Measurements from ENCODE around the gene FLOT2. TPM values are rescaled to one million over a fixed set of nuclear protein-coding genes. Genes with fewer than 3 reads are reported as not detected.
"Not testable (repeated sequence)": the region's sequence is repeated elsewhere in the genome, so short reads cannot be mapped to it uniquely, and the experiment has no call there.

Gene FLOT2
- total and polyA plus RNA-seq, 3 experiments from 2014 or later = 113 to 268 (median 115) TPM

DNA sequence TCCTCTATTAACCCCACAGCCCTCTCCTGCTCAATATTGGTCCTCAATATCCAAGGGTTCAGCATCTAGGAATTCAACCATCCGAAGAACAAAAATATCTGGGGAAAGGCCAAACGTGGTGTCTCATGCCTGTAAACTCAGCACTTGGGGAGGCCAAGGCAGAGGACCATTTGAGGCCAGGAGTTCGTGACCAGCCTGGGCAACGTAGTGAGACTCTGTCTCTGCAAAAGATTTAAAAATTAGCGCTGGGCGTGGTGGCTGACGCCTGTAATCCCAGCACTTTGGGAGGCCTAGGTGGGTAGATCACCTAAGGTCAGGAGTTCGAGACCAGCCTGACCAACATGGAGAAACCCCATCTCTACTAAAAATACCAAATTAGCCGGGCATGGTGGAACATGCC, 50.8 kb downstream of the FLOT2 start:
- H3K27ac ChIP-seq (ENCODE audit: low read depth, low read length); H3K9me3 Mint-ChIP-seq; H3K36me3 Mint-ChIP-seq; H3K4me3 ChIP-seq (ENCODE audit: low read length); H3K9me3 ChIP-seq (ENCODE audit: low read length); H3K36me3 ChIP-seq (ENCODE audit: insufficient read depth, low read length); POLR2A ChIA-PET; DNase-seq; CTCF ChIA-PET; H3K27me3 ChIP-seq (ENCODE audit: insufficient read depth, low read length, poor library complexity, severe bottlenecking); H3K27me3 Mint-ChIP-seq; H3K27ac Mint-ChIP-seq; H3K4me1 ChIP-seq (ENCODE audit: insufficient read depth, low read length); H3K4me3 Mint-ChIP-seq: not testable (repeated sequence)
- peaks cover 8 to 16% (median 9%) of the 10 kb centered on the region in 3 donors for H3K4me1 Mint-ChIP-seq

DNA sequence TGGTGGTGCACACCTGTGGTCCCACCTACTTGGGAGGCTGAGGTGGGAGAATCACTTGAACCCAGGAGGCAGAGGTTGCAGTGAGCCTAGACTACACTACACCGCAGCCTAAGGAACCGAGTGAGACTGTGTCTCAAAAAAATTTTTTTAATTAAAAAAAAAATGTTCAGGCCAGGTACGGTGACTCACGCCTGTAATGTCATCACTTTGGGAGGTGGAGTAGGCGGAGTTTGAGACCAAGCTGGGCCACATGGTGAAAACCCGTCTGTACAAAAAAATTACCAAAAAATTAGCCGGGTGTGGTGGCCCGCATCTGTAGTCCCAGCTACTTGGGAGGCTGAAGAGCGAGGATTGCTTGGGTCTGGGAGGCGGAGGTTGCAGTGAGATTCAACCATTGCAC, 51.3 kb downstream of the FLOT2 start:
- H3K4me3 ChIP-seq (ENCODE audit: low read length) = no peak overlapping the region
- H3K27me3 ChIP-seq (ENCODE audit: insufficient read depth, low read length, poor library complexity, severe bottlenecking) = no peaks in the 10 kb centered on the region
- Mint-ChIP-seq H3K27ac (no peak overlapping the region), H3K27me3 (no peaks in the 10 kb centered on the region), H3K4me1 (peaks cover 11 to 19% (median 11%) of the 10 kb centered on the region in 3 donors), H3K36me3 (peaks cover 0 to 9% (median 0%) of the 10 kb centered on the region in 3 donors), H3K4me3 (no peak overlapping the region), H3K9me3 (no peaks in the 10 kb centered on the region)
- H3K4me1 ChIP-seq (ENCODE audit: insufficient read depth, low read length) = peaks cover 11% of the 10 kb centered on the region
- no peaks in the 10 kb centered on the region for H3K36me3 ChIP-seq (ENCODE audit: insufficient read depth, low read length)
- CTCF ChIA-PET = no interaction called here
- DNase-seq = no peak
- H3K9me3 ChIP-seq (ENCODE audit: low read length) = no peaks in the 10 kb centered on the region
- H3K27ac ChIP-seq (ENCODE audit: low read depth, low read length) = no peak overlapping the region
- POLR2A ChIA-PET = no interaction called here

DNA sequence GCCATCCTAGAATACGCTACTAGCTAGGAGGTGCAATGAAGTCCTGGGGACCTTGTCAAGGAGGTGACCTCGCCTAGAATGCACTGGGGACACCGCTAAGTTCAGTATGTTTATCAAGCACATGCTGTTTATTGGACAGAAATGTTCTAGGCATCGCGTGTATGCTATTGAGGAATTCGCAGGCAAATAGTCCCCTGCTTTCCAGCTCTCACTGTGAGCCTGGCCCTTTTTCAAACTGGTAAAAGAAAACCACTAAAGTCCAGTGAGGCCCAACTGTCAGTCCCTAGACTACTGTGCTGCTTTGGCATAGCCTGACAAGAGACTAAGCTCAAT, 53.8 kb downstream of the FLOT2 start:
- CTCF ChIA-PET = interaction anchor here (0.9 to 3.0 kb wide), 5 partner anchors 16 to 509 kb away, joined by 3 to 11 read pairs (median 6); partner anchors contain the start of gene TLCD1

DNA sequence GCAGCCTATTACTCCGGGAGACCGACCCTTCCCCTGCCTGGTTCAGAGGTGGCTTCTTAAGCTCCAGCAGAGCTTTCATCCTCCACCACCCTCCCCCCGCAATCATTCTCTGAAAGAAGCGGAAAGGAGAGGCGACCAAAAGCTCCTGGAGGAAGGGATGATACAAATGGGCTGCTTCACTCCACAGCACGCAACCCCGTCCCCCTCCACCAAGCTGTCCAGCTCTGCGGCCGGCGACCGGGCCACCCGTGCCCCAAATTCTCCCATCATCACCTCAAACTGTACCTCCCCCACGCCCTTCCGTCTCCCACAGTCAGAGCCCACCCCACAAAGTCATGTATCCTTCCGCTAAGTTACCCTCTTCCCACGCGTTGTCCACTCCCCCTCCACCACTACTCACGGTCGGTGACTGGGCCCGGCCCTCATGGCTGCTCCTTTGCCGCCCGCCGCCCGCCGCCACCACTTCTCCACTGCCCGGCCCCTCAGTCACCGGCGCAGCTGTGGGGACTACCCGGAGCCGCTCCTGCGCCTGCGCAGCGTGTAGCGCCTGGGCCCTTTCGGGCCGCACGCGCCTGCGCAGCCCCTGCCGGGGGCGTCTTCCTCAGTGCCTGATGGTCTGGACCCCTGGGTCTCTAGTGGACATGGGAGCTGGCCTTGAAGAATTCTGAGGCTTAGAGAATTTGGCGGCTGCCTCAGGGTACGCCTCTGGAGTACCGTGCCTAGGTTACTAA, 55.1 kb downstream of the FLOT2 start, which contains the start of gene FAM222B:
FAM222B (minus strand) TSS at position 509 of the 731 bp plus-strand sequence. CDS start 76,123 bp downstream, outside the sequence.
- Histone ChIP-seq H3K27ac (ENCODE audit: low read depth, low read length) (peak within 1 kb of the TSS; percentile 80), H3K4me3 (ENCODE audit: low read length) (peak within 1 kb of the TSS; percentile 82), H3K4me1 (ENCODE audit: insufficient read depth, low read length) (peaks cover 11% of the 10 kb centered on the region), H3K9me3 (ENCODE audit: low read length) (no peaks in the 10 kb centered on the region), H3K27me3 (ENCODE audit: insufficient read depth, low read length, poor library complexity, severe bottlenecking) (no peaks in the 10 kb centered on the region), H3K36me3 (ENCODE audit: insufficient read depth, low read length) (no peaks in the 10 kb centered on the region)
- Mint-ChIP-seq H3K4me3 (peak within 1 kb of the TSS; percentile 95 to 99 (median 98)), H3K27me3 (no peaks in the 10 kb centered on the region), H3K9me3 (no peaks in the 10 kb centered on the region), H3K4me1 (peaks cover 20 to 35% (median 31%) of the 10 kb centered on the region in 3 donors), H3K27ac (peak within 1 kb of the TSS; percentile 84 to 98 (median 98)), H3K36me3 (peaks cover 0 to 18% (median 0%) of the 10 kb centered on the region in 3 donors)
- peak; percentile 82 to 91 (median 85) for DNase-seq
- ChIA-PET POLR2A (interaction anchor here (0.7 to 1.2 kb wide), 6 partner anchors 24 to 123 kb away, joined by 3 to 9 read pairs (median 7); partner anchors contain the start of genes PHF12 and RPL23A), CTCF (interaction anchor here (0.6 to 3.0 kb wide), 12 partner anchors 10 to 508 kb away, joined by 3 to 11 read pairs (median 4); partner anchors contain the start of genes DHRS13, FLOT2, PHF12 and TLCD1)

More for the DNA sequence above, 53.8 kb downstream of the FLOT2 start:
- no peaks in the 10 kb centered on the region for H3K27me3 ChIP-seq (ENCODE audit: insufficient read depth, low read length, poor library complexity, severe bottlenecking)
- peaks cover 20 to 35% (median 29%) of the 10 kb centered on the region in 3 donors for H3K4me1 Mint-ChIP-seq
- no peak overlapping the region for H3K4me3 ChIP-seq (ENCODE audit: low read length)
- no peaks in the 10 kb centered on the region for H3K27me3 Mint-ChIP-seq
- H3K4me3 Mint-ChIP-seq = peak overlapping the region; percentile 37 to 99 (median 60)
- POLR2A ChIA-PET = no interaction called here
- peak overlapping the region in 4 of 8 donors; percentile 45 to 98 (median 80) for H3K27ac Mint-ChIP-seq
- no peaks in the 10 kb centered on the region for H3K9me3 ChIP-seq (ENCODE audit: low read length)
- H3K36me3 ChIP-seq (ENCODE audit: insufficient read depth, low read length) = no peaks in the 10 kb centered on the region
- H3K27ac ChIP-seq (ENCODE audit: low read depth, low read length) = no peak overlapping the region
- peaks cover 0 to 18% (median 0%) of the 10 kb centered on the region in 3 donors for H3K36me3 Mint-ChIP-seq
- no peaks in the 10 kb centered on the region for H3K9me3 Mint-ChIP-seq
- no peak for DNase-seq
- H3K4me1 ChIP-seq (ENCODE audit: insufficient read depth, low read length) = peaks cover 11% of the 10 kb centered on the region

DNA sequence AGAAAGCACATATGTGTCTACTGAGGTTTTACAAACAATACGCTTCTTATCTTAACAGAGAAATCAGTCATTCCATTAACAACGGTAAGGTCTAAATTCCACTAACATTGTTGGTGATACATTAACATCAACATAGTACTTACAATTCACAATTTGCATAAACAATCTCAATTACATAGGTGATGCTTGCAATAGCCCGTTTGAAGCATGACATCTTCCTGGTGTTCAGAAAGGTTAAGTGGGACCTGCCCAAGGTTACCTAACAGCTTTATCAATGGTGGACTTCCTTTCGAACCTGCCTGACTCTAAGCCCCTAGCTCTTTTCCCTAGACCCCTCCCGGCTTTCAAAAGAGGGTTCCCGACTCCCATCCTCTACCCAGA, 55.6 kb downstream of the FLOT2 start:
- Mint-ChIP-seq H3K4me1 (peaks cover 20 to 35% (median 31%) of the 10 kb centered on the region in 3 donors), H3K36me3 (peaks cover 0 to 18% (median 0%) of the 10 kb centered on the region in 3 donors), H3K9me3 (no peaks in the 10 kb centered on the region), H3K27me3 (no peaks in the 10 kb centered on the region), H3K27ac (peak overlapping the region; percentile 84 to 98 (median 98)), H3K4me3 (peak overlapping the region; percentile 95 to 99 (median 98))
- H3K27ac ChIP-seq (ENCODE audit: low read depth, low read length) = peak overlapping the region; percentile 80
- H3K4me1 ChIP-seq (ENCODE audit: insufficient read depth, low read length) = peaks cover 11% of the 10 kb centered on the region
- POLR2A ChIA-PET = interaction anchor here (0.7 to 1.2 kb wide), 4 partner anchors 28 to 122 kb away, joined by 7 to 9 read pairs (median 8); partner anchors contain the start of genes PHF12 and RPL23A
- H3K4me3 ChIP-seq (ENCODE audit: low read length) = peak overlapping the region; percentile 82
- H3K27me3 ChIP-seq (ENCODE audit: insufficient read depth, low read length, poor library complexity, severe bottlenecking) = no peaks in the 10 kb centered on the region
- CTCF ChIA-PET = interaction anchor here (0.6 to 3.0 kb wide), 10 partner anchors 11 to 115 kb away, joined by 3 to 11 read pairs (median 5); partner anchors contain the start of genes DHRS13, FLOT2, PHF12 and TLCD1
- DNase-seq = no peak
- no peaks in the 10 kb centered on the region for H3K36me3 ChIP-seq (ENCODE audit: insufficient read depth, low read length)
- no peaks in the 10 kb centered on the region for H3K9me3 ChIP-seq (ENCODE audit: low read length)

DNA sequence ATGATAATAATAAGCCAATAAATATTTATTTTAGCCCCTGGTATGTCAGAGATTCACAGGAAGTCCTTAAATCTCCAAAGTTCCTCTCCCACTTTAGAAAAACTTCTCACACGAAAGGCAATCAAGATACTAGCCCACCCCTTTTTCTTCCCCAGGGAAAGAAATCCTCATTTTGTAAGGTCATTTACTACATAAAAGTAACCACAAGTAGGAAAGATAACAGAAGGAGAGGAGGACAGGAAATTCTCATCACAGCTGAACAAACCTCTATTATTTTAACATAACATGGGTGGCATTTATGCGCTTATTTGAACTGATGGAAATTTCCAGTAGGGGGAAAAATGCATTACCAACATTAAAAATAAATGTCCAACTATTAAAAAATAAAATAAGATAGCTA, 58.3 kb downstream of the FLOT2 start:
- DNase-seq = no peak
- peaks cover 25 to 48% (median 33%) of the 10 kb centered on the region in 3 donors for H3K4me1 Mint-ChIP-seq
- H3K36me3 ChIP-seq (ENCODE audit: insufficient read depth, low read length) = no peaks in the 10 kb centered on the region
- ChIA-PET CTCF (interaction anchor here (1.4 kb wide), 1 partner anchor 112 kb away, joined by 3 read pairs; no protein-coding TSS in a partner anchor), POLR2A (no interaction called here)
- peak overlapping the region in 1 of 8 donors; percentile 53 for H3K27ac Mint-ChIP-seq
- no peak overlapping the region for H3K4me3 ChIP-seq (ENCODE audit: low read length)
- H3K27me3 Mint-ChIP-seq = no peaks in the 10 kb centered on the region
- H3K4me1 ChIP-seq (ENCODE audit: insufficient read depth, low read length) = peaks cover 11% of the 10 kb centered on the region
- H3K4me3 Mint-ChIP-seq = peak overlapping the region in 1 of 7 donors; percentile 71
- H3K27me3 ChIP-seq (ENCODE audit: insufficient read depth, low read length, poor library complexity, severe bottlenecking) = no peaks in the 10 kb centered on the region
- H3K9me3 Mint-ChIP-seq = no peaks in the 10 kb centered on the region
- H3K27ac ChIP-seq (ENCODE audit: low read depth, low read length) = no peak overlapping the region
- no peaks in the 10 kb centered on the region for H3K9me3 ChIP-seq (ENCODE audit: low read length)
- peaks cover 0 to 20% (median 2%) of the 10 kb centered on the region in 3 donors for H3K36me3 Mint-ChIP-seq

DNA sequence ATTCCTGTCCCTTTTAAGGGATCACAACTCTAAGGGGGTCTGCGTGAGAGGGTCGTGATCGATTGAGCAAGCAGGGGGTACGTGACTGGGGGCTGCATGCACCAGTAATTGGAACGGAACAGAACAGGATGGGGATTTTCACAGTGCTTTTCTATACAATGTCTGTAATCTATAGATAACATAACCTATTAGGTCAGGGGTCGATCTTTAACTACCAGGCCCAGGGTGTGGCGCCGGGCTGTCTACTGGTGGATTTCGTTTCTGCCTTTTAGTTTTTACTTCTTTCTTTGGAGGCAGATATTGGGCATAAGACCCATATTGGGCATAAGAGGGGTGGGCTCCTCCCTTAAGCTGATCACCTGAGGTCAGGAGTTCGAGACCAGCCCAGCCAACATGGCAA, 61.0 kb downstream of the FLOT2 start:
- H3K27ac ChIP-seq (ENCODE audit: low read depth, low read length); H3K4me1 ChIP-seq (ENCODE audit: insufficient read depth, low read length); H3K36me3 ChIP-seq (ENCODE audit: insufficient read depth, low read length); DNase-seq; H3K9me3 ChIP-seq (ENCODE audit: low read length); H3K4me3 ChIP-seq (ENCODE audit: low read length); H3K9me3 Mint-ChIP-seq; H3K4me3 Mint-ChIP-seq; H3K27me3 Mint-ChIP-seq; H3K27me3 ChIP-seq (ENCODE audit: insufficient read depth, low read length, poor library complexity, severe bottlenecking); POLR2A ChIA-PET: not testable (repeated sequence)
- H3K27ac Mint-ChIP-seq = peak overlapping the region in 1 of 8 donors; percentile 51
- peaks cover 0 to 22% (median 8%) of the 10 kb centered on the region in 3 donors for H3K36me3 Mint-ChIP-seq
- CTCF ChIA-PET = interaction anchor here (1.2 kb wide), 1 partner anchor 80 kb away, joined by 3 read pairs; no protein-coding TSS in a partner anchor
- H3K4me1 Mint-ChIP-seq = peaks cover 21 to 39% (median 29%) of the 10 kb centered on the region in 3 donors

DNA sequence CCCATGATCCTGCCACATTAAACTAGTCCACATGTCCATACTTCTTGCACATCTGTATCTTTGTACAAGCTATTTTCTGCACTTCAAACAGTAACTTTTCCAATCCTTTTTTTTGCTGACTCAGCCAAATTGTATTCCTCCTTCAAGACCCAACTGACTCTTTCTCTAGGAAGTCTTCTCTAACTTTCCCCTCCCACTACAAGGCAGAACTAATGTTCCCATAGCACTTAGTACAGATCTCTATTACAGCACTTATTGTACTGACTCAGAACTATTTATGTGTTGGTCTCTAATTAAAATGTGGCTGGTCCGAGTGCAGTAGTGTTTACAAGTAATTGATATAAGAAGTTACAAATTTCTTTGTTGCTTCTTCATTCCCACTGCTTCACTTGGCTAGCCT, 63.1 kb downstream of the FLOT2 start:
- H3K4me1 ChIP-seq (ENCODE audit: insufficient read depth, low read length) = no peaks in the 10 kb centered on the region
- no peak overlapping the region for H3K4me3 ChIP-seq (ENCODE audit: low read length)
- H3K27ac ChIP-seq (ENCODE audit: low read depth, low read length) = no peak overlapping the region
- DNase-seq = no peak
- H3K27me3 Mint-ChIP-seq = no peaks in the 10 kb centered on the region
- H3K27ac Mint-ChIP-seq = peak overlapping the region in 4 of 8 donors; percentile 0 to 67 (median 26)
- no peaks in the 10 kb centered on the region for H3K36me3 ChIP-seq (ENCODE audit: insufficient read depth, low read length)
- CTCF ChIA-PET = no interaction called here
- H3K27me3 ChIP-seq (ENCODE audit: insufficient read depth, low read length, poor library complexity, severe bottlenecking) = no peaks in the 10 kb centered on the region
- no peaks in the 10 kb centered on the region for H3K9me3 ChIP-seq (ENCODE audit: low read length)
- H3K4me3 Mint-ChIP-seq = no peak overlapping the region
- POLR2A ChIA-PET = no interaction called here
- H3K4me1 Mint-ChIP-seq = peaks cover 16 to 31% (median 17%) of the 10 kb centered on the region in 3 donors
- H3K36me3 Mint-ChIP-seq = peaks cover 2 to 26% (median 9%) of the 10 kb centered on the region in 3 donors
- no peaks in the 10 kb centered on the region for H3K9me3 Mint-ChIP-seq
